Erythroblast (primary cell): ENCODE results near the gene SNHG17.

Experiments used
- GATA1 ChIP-seq: IDR thresholded peaks from 2 replicates; pipeline ENCODE4 v1.6.1; 2011; ENCODE audit warnings: low read depth, mild to moderate bottlenecking, control low read depth, low read length, moderate library complexity
- POLR2A ChIP-seq: IDR thresholded peaks from 2 replicates; pipeline ENCODE4 v1.6.1; 2011; ENCODE audit warnings: mild to moderate bottlenecking, low read length

DNA sequence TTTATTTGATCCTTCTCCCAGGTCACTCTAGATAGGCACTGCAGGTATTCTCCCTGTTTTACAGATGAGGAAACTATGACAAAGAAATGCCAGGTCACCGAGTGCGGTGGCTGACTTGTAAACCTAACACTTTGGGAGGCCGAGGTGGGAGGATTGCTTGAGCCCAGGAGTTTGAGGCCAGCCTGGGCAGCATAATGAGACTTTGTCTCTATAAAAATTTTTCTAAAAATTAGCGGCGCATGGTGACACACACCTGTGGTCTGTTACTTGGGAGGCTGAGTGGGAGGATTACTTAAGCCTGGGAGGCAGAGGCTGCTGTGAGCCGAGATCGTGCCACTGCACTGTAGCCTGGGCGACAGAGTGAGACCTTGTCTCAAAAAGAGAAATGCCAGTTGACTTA is 42.6 kb upstream of the SNHG17 start:
- TF ChIP-seq POLR2A = no peak
- no peak for TF ChIP-seq GATA1
